Activated CD4-positive, CD25-positive, alpha-beta regulatory T cell (primary cell): ENCODE results near the gene OBSCN.

ENCODE experiments used
- DNase-seq, 4 experiments: peaks; one replicate each; lab custom pipeline; 2025; lab: John Stamatoyannopoulos, UW

OBSCN gene

DNA sequence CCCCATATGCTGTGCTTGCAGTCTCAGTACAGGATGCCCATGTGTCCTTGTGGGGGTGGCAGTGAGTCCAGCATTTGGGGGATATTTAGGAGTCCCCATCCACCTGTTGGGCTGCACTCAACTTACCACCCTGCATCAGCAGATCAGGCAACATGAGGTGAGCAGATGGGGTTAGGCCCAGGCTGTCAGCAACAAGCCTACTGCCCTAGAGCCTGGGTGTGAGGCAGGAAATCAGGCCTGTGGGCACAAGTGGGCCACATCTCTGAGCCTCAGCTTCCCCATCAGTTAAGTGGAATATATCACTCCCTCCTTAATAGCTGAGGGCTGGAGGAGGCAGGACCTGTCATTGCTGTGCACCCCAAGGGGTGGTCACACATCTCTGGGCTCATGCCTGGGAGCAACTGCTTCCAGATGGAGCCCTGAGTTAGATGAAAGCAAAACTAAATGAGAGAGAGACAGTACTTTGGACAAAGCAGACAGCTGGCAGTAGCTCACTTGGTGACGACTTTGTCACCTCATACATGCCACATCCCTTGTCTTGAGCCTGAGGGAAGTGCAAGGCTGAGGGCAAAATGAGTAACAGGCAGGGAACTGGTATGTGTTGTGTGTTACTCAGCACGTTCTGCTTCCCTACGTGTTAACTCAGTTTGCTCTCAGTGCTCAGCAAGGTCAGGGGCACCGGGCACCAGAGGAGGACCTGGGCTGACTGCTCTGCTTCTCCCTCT is 150.4 kb downstream of the OBSCN start:
- no peak for DNase-seq

DNA sequence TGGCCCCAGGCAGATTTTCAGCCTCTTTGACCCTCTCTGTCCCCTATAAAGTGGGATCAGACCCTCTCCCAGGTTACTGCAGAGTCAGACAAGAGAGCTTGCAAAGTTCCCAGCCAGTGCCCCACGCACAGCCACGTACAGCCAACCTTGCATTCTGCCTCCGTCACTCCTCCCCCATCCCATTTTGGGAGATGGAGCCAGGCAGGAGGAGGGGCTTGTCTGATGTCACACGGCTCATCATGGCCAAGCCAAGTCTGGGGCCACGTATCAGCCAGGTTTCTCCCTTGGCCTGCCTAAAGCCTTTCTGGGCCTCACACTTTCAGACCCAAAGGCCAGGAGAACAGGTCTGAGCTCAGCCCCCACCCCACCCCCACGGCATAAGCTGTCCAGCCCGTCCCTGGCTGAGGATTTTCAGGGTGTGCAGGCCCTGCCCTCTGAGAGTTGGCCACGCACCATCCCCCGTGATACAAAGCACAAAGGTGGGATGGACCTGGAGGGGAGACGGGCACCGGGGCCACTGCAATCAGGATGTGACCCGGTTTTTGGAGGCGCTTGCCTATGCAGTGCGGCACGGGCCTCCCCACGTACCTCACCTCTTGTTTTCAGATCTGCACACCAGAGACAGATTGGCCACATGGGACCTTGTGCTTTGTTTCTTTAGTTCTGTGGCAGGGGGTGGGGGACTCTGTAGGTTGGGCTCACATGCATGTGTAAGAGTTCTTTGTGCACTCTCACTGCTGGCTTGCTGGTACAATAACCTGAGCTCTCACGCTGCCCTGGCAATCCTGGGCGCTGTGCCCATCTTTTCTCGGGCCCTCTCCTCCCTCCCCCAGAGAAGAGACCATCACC is 151.1 kb downstream of the OBSCN start:
- no peak for DNase-seq

DNA sequence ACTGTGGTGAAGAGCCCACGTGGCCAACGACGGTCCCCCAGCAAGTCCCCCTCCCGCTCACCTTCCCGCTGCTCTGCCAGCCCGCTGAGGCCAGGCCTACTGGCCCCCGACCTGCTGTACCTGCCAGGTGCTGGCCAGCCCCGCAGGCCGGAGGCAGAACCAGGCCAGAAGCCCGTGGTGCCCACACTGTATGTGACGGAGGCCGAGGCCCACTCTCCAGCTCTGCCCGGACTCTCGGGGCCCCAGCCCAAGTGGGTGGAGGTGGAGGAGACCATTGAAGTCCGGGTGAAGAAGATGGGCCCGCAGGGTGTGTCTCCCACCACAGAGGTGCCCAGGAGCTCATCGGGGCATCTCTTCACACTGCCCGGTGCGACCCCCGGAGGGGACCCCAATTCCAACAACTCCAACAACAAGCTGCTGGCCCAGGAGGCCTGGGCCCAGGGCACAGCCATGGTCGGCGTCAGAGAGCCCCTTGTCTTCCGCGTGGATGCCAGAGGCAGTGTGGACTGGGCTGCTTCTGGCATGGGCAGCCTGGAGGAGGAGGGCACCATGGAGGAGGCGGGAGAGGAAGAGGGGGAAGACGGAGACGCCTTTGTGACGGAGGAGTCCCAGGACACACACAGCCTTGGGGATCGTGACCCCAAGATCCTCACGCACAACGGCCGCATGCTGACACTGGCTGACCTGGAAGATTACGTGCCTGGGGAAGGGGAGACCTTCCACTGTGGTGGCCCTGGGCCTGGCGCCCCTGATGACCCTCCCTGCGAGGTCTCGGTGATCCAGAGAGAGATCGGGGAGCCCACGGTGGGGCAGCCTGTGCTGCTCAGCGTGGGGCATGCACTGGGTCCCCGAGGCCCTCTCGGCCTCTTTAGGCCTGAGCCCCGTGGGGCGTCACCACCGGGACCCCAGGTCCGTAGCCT is 152.0 kb downstream of the OBSCN start:
- DNase-seq = no peak

DNA sequence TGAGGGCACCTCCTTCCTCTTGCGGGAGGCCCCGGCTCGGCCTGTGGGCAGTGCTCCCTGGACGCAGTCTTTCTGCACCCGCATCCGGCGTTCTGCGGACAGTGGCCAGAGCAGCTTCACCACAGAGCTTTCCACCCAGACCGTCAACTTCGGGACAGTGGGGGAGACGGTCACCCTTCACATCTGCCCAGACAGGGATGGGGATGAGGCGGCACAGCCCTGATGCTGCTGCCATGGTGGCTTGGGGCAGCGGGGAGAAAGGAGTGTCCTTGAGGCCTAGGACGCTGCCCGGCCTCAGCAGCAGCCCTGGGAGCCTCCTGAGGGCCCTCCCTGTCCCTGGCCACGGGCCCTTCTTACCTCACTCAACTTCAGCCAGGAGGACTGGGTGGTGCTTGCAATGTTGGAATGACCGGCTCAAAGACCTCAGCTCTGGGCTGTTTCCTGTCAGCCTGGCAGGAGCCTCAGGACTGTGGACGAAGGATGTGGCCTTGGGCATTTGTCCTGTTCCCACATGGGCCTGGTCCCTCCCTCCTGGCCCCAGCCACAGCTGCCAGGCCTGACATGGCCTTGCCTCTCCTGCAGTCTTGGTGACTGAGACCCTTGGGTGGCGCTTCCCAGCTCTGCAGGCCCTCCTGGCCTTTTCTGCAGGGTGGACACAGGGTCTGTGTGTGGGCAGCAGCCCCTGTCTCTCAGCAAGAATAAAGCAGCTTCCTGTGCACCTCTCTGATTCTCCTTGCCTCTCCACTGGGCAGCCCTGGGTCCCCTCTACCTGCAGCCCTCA is 152.9 kb downstream of the OBSCN start:
- no peak for DNase-seq

DNA sequence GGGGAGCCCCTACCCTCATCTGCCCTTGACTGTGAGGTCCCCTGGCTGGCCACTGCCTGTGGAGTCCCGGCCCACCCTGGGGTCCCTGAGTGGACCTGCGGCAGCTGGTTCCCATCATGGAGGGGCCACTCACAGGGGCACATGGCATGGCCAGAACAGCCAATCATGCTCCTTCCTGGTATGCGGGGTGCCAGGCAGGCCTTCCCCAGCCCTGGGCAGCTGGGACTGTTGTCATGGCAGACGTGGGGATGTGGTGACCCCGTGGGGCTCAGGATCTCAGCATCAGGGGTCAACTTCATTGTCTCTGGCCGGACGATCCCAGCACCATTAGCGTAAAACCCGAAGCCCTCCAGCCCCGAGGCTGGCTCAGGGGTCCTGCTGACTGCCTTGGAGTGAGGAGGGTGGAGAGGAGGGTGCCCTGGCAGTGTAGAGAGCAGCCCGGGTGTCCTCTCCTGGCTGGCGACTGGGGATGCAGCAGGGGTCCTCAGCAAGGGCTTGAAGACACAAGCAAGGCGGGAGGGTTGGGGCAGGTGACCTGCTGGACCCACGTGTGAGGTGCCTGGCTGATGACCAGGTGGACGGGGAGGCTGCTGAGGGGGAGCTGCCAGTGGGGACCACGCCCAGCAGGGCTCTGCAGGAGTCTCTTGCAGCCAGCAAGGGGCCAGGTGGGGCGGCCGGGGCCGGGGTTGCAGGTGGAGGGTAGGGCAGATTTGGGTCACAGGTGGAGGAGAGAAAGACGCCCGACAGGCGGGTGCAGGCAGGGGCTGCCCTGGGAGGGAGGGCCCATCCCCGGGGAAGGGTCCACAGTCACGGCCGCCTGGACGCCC is 153.7 kb downstream of the OBSCN start:
- DNase-seq = no peak

DNA sequence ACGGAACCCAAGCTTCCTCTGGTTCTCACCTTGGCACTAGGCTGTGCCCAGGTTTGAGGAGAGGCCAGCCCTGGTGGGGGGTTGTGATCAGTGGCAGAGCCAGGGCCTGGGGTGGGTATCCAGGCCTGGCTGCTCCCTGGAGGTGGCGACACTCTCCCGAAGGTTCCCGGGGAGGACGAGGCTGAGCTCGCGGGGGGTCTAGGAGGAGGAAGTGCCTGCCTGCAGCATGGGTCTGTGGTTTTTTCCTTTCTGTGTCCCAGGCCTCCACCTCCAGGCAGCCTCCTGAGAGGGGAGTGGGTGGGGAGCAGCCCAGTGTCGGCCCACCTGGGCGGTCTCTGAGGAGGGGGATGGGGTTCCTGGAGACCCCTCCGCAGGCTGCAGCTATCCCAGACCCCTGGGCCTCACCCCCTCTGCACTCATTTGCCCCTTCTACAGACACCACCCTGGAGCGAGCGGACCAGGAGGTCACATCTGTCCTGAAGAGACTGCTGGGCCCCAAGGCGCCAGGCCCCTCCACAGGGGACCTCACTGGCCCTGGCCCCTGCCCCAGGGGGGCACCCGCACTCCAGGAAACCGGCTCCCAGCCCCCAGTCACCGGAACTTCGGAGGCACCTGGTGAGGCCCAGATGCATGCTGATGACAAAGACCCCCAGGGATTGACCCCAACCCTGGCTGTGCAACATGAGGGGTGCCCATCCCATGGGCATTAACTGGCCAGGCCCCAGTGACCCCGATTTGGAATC is 154.5 kb downstream of the OBSCN start:
- DNase-seq = no peak

- no peak for DNase-seq
Observed at GRCh38 chr1:228362884-228363450, 155.1 kb downstream of the OBSCN start.

GRCh38 chr1:228363686-228364067 is 155.8 kb downstream of the OBSCN start:
- DNase-seq = no peak

DNA sequence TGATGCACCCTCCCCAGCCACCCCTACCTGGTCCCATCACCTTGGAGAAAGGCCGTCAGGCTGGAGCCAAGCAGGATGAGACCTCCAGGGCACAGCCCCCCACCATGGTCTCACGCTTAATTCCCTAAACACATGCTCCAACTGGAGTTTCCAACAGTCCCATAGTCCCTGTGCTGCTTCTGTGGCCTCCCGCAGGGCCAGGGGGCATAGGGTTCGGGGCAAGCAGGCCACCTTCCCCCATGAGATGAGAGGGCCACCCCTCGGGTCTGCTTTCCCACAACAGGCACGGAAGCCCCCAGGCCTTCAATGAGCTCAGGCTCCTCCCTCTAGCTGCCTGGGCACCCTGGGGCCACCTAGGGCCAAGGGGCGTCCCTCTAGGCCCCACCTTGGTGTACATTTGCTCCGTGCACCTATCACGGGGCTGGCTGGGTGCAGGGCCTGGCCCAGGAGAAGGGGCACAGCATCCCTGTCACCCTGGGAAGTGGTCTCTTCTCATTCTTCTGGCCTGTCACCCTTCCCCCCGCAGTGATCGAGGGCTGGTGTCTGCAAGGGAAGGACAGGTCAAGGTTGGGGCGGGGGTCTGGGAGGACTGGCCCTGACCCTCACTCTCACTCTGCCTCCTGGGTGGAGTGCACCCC is 156.3 kb downstream of the OBSCN start:
- DNase-seq = no peak

DNA sequence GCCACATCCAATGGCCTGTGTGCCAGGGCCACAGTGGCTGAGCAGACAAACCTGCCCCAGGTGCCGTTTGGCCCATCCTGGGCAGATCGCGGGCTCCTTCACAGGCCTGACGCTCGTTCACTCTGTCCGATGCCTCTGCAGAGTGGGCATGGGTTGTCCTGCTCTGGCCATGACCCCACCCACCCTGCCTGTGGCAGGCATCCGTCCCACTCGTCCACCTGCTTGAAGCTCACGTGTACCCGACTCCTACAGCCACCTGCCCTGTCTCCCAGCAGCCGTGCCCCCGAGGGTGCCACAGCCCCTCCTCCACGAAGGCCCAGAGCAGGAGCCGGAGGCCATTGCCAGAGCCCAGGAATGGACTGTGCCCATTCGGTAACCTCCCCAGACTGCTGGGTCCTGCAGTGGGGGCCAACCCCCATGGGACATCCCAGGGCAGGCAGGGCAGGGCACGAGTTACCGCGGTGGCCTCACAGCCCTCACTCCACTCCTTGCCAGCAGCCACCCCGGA is 156.9 kb downstream of the OBSCN start:
- DNase-seq = no peak

GRCh38 chr1:228365271-228366061 is 157.6 kb downstream of the OBSCN start:
- DNase-seq = no peak

DNA sequence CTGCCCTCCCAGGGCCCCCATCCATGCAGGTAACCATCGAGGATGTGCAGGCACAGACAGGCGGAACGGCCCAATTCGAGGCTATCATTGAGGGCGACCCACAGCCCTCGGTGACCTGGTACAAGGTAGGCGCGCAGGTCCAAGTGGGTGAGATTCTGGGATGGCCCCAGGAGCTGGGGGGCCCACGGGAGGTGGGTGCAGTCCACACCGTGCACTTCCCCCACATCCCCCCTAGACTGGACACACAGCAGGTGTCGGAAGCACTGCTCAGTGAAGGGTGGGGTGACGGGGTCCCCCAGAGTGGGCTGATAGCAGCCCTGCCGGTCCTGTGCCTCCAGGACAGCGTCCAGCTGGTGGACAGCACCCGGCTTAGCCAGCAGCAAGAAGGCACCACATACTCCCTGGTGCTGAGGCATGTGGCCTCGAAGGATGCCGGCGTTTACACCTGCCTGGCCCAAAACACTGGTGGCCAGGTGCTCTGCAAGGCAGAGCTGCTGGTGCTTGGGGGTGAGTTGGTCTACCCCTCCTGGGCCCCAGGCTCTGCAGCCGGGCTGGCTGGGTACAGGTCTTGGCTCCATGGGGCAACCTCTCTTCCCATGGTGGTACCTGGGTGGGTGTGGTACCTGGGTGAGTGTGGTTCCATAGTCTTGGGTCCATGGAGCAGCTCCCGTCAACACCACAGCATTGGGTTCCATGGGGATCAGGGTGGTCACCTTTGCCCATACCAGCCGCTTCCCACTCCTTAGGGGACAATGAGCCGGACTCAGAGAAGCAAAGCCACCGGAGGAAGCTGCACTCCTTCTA is 158.4 kb downstream of the OBSCN start:
- DNase-seq = no peak

DNA sequence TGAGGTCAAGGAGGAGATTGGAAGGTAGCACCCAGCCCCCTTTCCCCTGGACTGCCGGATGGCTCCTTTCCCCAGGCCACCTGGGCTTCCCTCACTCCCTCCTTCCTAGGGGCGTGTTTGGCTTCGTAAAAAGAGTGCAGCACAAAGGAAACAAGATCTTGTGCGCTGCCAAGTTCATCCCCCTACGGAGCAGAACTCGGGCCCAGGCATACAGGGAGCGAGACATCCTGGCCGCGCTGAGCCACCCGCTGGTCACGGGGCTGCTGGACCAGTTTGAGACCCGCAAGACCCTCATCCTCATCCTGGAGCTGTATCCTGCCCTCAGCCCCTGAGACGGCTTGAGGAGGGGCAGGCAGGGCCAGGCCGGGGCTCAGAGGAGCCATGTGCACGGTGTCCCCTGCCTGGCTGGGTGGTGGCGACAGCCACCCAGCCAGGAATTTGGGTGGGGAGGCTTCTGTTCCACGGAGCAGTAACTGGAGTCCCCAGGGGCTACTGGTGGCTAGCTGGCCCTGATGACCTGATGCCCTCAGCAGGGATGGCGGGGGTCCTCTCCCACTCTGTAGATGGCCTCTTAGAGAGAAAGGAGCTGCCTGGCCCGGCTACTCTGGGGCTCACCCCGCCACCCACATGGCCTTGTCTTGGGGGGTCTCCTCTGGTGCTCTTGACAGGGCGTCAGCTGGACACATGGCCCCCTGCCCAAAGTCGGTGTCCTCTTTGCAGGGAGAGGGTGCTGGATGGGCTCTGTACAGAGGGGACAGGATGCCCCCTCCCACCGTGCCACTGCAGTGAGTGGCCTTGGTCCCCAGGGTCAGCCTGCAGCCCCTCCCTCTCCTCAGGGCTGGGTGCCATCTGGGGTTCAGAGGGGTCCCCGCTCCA is 159.3 kb downstream of the OBSCN start:
- DNase-seq = no peak

GRCh38 chr1:228367798-228368791 is 160.3 kb downstream of the OBSCN start:
- DNase-seq = no peak
